Sigmoid colon (tissue), 4 donors: ENCODE data around the gene TGM4.

ENCODE experiments used
- CTCF ChIP-seq, 4 experiments: fragments of 450-650 bp in 3 of 4; fragments of 200-600 bp in 1 of 4; IDR thresholded peaks; one replicate each; pipeline ENCODE4 v1.5.1; 2016 to 2019; ENCODE audit warnings: antibody characterized with exemption in 4 of 4, mild to moderate bottlenecking in 3 of 4, moderate library complexity in 2 of 4
- EP300 ChIP-seq, 4 donors: sonication (generic); formaldehyde crosslinking; IDR thresholded peaks; one replicate each; pipeline ENCODE4 v1.6.1; 2017; ENCODE audit warnings: antibody characterized with exemption in 4 of 4
- POLR2A ChIP-seq, 2 donors: fragments of 450-650 bp; IDR thresholded peaks; one replicate each; pipeline ENCODE4 v1.6.1; 2016; ENCODE audit warnings: antibody characterized with exemption in 2 of 2, mild to moderate bottlenecking in 2 of 2, moderate library complexity in 2 of 2

GRCh38 chr3:44910693-44911092 is 36.3 kb downstream of the TGM4 start:
- no peak for TF ChIP-seq EP300 (IDR thresholded peaks at IDR 0.05)
- TF ChIP-seq CTCF (IDR thresholded peaks at IDR 0.05): no peak
- TF ChIP-seq POLR2A (IDR thresholded peaks at IDR 0.05): no peak
